HG03139 (cell line): ENCODE results near the gene SLC5A6.

ENCODE experiments used
- ATAC-seq: cut with Tn5 transposase; IDR thresholded peaks from one replicate; pipeline ENCODE4 v1.9.1; 2021; ENCODE audit not compliant: unreplicated experiment

The SLC5A6 gene

GRCh38 chr2:27211943-27212625 lies at the start of gene SLC5A6, which contains the start of gene ATRAID:
SLC5A6 (minus strand) TSS chr2:27212268; CDS start chr2:27207650, 4,618 bp downstream.
ATRAID (plus strand) TSS chr2:27212041; CDS start chr2:27212369, 328 bp downstream.
- peak; percentile 59 for ATAC-seq

GRCh38 chr2:27261241-27261925 lies 49.3 kb upstream of the SLC5A6 start:
- ATAC-seq, result no peak

DNA sequence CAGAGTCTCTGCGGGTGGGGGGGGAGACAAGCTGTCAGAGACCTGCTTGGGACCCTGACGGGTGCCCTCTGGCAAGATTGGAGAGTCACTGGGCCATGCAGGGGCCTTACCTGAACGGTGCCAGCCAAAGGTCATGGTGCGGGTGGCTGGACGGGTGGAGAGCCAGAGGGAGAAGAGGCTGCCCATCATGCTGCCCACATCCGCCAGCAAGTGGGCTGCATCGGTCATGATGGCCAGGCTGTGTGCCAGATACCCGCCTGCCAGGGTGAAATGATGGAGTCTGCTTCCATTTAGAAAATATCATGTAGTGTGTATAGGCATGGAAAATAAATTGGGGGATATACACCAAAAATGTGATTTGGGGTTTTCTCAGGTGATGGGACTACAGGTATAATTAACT lies 46.0 kb upstream of the SLC5A6 start:
- ATAC-seq, result no peak

- no peak for ATAC-seq
These were observed 44.9 kb upstream of the SLC5A6 start for GRCh38 chr2:27256855-27257454.

DNA sequence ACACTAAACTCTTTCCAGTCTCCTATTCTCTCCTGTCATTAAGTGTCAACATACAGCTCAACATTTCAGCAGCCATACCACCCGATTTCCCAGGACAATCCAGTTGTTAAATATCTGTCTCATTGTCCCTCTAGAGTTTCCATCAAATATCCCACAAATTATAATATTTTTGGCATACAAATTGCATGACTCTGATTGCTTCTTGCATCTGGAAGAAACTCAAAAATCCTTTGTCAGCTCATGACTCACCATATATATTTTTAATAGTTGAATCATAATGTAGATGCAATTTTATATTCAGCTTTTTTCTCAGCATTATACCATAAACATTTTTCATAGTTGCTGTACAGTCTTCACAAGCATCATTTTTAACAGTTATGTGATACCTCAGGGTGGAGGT lies 43.6 kb upstream of the SLC5A6 start:
- no peak for ATAC-seq

GRCh38 chr2:27255187-27255586 lies 43.1 kb upstream of the SLC5A6 start:
- ATAC-seq, result no peak

DNA sequence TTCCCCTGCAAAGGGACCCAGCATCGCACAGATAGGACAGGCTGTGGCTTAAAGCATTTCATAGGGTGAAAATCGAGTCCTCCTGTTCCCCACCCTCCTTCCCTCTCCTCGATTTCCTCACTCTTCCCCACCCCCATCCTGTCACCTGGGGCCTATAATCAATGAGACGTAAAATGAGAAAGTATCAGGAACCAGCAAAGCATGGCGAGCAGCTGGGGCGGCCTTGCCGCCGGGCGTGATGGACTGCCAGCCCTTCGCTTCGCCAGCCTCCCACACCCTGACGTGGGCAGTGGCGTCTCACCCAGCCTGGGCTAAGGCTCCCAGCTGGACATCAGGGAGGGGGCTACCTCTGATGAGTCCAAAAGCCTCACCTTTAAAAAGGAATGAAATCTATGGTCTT lies 39.7 kb upstream of the SLC5A6 start:
- ATAC-seq, result no peak

DNA sequence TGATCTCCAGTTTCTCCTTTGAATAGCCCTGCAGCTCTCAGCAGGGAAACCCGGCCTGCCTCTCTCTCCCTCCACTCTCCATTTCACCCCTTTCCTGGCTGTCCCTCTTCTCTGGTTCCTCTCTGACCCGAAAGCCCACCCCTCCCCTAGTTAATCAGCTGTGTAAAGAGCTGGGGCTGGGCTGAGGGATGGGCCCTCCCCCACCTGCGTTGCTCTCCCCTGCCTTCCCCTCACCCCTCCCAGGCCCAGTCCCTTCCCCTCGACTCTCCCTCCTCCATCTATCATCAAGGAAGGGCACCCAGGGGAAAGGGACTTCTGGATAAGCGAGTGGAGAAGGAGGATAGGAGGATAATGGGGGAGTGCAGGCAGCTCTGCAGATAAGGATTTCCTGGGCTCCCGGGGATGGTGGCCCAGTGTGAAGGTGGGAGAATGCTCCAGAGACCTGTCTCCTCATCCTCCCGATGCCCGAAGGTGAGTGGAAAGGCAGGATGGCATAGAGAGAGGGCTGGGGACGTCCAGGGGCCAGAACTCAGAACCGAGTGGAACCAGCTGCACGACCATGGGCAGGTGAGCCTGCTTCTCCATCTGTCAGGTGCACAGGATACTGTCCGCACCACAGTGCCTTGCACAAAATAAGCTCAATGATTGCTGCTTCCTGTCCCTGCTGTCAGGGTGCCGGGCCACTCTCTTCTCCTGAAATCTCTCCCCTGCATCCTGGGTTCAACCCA lies 38.7 kb upstream of the SLC5A6 start:
- ATAC-seq, result no peak

DNA sequence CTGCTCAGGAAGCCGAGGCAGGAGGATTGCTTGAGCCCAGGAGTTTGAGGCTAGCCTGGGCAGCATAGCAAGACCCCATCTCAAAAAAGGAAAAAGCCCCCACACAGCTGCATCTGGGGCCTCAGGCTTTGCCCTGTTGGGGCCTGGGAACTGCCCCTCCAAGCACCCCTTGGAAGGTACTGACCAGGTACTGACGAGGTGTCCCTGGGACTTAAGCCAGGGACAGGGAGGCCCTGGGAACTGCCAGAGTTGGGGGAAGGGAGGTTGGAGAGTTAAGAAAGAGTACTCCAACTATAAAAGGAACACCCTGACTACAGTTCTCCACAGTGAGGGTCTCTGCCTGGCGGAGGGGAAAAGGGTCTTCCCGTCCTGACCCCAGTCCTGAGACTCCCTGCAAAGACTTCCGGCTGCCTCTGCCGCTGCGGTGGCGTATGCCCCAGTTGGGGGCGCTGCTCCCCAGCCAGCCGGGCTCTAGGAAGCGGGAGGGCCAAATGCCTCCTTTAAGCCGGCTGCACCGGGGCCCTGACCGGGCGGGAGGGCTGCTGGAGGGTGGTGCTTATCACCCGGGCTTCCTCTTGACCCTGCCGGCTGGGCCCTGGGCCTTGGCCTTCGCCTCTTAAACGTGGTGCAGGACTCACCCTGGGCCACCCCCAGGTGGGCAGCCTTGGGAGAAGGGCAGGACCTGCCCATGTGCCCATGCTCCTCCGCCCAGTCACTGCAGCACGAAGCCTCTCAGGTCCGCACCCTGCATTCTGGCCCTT lies 38.0 kb upstream of the SLC5A6 start:
- ATAC-seq, result no peak

DNA sequence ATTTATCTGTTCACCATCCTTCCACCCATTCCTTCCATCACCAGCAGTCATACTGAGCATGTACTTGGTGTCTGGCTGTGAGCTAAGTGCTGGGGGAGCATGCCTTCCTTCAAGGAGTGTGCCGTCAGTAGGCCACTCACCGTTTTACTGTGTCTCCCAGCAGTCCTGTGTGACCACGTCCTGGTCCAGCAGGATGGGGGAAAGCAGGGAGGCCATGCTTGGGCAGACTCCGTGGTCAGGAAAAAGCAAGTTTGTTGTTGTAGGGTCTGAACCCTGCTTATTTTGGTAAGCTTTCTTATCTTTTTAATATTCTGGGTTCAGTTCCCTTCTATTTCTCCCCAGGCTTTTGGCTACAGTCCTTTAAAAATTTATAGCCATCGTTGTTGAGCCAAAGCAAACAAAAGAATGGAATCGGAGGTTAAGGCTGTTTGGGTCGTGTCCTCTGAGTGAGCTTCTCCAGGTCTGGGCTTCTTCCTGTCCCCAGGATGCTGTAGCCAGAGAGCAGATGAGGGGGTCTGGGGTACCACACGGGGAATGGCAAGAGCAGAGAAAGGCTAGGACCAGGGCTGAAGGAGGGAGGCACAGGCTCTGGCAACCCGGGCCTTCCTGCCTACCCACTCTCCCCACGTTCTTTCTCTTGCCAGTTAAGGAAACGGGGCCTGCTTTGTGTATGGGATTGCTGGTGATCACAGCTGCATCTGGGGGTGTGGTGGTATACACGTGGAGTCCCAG lies 37.3 kb upstream of the SLC5A6 start:
- ATAC-seq, result no peak

GRCh38 chr2:27247893-27248292 lies 35.8 kb upstream of the SLC5A6 start:
- no peak for ATAC-seq

DNA sequence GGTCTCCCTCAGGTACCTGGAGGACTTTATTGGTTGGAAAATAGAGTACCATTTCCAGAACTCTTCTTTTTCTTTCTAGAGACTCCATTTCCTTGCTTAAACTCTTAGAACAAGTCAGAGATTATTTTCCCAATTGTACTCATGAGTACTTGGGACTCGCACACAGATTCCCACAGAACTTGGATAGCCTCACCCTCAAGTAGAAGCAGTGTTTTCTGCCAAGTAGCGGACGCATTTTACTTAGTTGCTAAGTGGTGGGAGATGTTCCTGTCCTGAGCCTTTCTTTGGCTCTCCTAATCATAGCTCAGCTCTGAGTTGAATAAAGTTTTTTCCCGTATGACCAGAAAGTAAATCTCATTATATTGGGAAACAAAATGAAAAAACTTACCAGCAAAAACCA lies 33.6 kb upstream of the SLC5A6 start:
- ATAC-seq, result no peak

- ATAC-seq, result no peak
These were observed 33.0 kb upstream of the SLC5A6 start for GRCh38 chr2:27245116-27245515.

- ATAC-seq, result no peak
These were observed 31.5 kb upstream of the SLC5A6 start for GRCh38 chr2:27243391-27244130.

DNA sequence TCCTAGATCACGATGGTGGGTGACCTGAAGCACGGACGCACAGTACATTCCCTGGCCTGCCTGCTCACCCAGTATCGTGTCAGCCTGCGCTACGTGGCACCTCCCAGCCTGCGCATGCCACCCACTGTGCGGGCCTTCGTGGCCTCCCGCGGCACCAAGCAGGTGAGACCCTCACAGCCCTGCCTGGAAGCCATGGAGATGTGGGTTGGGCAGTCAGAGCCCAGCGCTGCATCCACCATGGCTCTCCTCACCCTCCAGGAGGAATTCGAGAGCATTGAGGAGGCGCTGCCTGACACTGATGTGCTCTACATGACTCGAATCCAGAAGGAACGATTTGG lies 30.5 kb upstream of the SLC5A6 start:
- ATAC-seq, result no peak

- no peak for ATAC-seq
These were observed 29.9 kb upstream of the SLC5A6 start for GRCh38 chr2:27241761-27242613.

GRCh38 chr2:27240406-27240805 lies 28.3 kb upstream of the SLC5A6 start:
- no peak for ATAC-seq

DNA sequence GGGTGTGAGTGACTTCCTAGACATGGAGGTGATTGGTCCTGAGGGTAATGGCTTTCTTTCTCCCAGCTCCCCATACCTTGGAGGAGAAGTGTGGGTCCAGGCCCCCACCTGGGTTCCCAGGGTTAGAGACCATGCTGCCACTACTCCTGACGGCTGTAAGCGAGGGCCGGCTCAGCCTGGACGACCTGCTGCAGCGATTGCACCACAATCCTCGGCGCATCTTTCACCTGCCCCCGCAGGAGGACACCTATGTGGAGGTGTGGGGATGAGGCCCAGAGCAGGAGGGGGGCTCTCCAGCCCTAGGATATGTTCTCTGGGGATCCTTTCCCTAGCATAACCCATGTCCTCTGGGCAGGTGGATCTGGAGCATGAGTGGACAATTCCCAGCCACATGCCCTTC lies 26.9 kb upstream of the SLC5A6 start:
- ATAC-seq, result no peak
